GM12874 (cell line): ENCODE measurements around the gene VRTN.

Source experiments
- TF ChIP-seq, protein P1 (sequence below): IDR thresholded peaks from 2 replicates; pipeline ENCODE4 v1.5.1; 2011; ENCODE audit warnings: low read depth, mild to moderate bottlenecking, control low read depth, low read length, moderate library complexity; ENCODE audit not compliant: insufficient read depth

VRTN gene

GRCh38 chr14:74333909-74334308 lies 14.4 kb upstream of the VRTN start:
- TF ChIP-seq, protein P1, sequence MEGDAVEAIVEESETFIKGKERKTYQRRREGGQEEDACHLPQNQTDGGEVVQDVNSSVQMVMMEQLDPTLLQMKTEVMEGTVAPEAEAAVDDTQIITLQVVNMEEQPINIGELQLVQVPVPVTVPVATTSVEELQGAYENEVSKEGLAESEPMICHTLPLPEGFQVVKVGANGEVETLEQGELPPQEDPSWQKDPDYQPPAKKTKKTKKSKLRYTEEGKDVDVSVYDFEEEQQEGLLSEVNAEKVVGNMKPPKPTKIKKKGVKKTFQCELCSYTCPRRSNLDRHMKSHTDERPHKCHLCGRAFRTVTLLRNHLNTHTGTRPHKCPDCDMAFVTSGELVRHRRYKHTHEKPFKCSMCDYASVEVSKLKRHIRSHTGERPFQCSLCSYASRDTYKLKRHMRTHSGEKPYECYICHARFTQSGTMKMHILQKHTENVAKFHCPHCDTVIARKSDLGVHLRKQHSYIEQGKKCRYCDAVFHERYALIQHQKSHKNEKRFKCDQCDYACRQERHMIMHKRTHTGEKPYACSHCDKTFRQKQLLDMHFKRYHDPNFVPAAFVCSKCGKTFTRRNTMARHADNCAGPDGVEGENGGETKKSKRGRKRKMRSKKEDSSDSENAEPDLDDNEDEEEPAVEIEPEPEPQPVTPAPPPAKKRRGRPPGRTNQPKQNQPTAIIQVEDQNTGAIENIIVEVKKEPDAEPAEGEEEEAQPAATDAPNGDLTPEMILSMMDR, result no peak

DNA sequence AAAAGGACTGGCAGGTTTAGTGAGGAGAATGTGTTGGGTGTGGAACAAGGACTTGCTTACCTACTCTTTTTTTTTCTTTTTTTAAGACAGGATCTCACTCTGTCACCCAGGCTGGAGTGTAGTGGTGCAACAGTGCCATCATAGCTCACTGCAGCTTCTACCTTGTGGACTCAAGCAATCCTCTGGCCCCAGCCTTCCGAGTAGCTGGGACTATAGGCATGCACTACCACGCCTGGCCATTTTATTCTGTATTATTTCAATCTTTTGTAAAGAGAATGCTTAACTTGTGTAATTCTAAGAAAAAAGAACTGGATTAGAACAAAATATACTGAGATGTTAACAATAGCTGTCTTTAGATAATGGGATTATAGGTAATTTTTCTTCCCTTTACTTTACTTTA lies 1.9 kb upstream of the VRTN start:
- TF ChIP-seq, protein P1, result no peak

DNA sequence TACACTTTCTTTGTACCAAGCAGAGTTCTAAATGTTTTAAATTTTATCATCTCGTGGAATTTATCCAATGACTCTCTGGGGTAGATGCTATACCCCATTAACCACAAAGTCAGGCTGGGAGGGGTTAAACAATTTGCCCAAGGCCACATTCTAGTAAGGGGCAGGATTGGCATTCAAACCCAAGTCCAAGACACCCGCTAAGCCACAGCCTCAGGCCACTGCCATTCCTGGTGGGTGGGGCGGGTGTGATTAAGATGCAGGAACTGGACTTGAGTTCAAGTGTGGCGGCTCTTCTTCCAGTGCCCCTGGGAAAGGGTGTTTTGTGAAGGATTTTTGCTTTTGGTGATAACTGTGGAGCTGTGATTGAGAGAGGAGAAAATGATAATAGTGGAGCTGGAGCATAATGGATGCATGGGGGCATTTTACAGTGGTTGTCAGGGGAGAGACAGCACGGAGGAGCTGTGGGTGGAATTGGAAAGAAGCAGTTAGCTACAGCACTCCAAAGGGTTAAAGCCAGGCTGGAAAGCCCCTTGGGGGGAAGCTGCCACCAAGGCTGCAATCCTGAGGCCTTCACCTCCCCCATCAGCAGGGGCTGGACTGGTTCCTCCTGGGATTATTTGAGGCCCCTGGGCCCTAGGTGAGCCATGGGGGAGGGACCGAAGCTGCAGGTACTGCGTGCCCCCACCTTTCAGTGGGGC lies 1.0 kb upstream of the VRTN start:
- TF ChIP-seq, protein P1, result no peak

DNA sequence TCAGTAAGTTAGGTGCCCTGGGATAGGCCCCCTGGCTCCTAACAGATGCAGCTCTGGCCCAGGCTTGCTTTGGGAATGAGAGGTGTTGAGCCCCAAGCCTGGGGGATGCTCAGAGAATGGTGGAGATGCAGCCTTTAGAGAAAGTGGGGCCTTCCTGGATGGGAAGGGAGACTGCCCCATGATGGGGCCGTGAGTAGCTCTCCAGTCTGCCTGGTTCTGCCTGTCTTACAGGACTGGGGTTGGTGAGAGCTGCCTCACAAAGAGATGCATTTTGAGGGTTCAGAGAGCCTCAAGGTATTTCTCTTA lies 523 bp upstream of the VRTN start:
- TF ChIP-seq, protein P1, result no peak

DNA sequence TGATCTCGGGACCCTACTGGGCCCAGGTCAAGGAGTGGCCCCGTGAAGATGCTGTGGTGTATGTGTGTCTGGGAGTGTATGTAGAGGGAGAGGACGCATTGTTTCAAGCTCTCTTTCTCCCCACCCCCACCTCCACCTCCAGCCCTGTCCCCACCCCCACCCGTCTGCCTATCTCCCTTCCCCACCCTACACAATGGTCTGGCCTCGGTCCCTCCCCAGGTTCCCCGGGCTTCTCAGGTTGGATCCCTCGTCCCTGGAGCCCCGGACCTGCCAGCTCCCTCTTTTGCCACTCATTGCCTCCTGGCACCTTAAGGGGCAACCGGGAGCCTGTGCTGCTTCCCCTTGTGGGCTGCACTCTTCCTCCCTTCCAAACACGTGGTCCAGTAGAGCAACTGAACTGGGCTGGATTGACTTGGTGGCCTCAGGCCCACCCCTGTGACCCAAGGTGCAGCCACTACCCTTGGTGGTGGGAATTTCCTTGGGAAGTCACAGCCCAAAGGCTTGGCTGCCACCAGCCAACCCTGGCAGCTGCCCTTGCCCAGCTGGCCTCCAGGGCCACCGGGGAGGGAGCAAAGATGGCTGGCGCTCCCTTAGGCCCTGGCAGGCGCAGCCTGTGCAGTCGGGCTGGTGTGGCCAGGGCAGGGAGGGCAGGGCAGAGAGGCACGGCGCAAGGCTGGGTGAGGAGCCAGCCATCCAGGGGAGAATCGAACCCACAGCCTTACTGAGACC lies 628 bp downstream of the VRTN start:
- TF ChIP-seq, protein P1, result no peak

GRCh38 chr14:74349757-74350156 lies 1.5 kb downstream of the VRTN start:
- TF ChIP-seq, protein P1, result no peak

DNA sequence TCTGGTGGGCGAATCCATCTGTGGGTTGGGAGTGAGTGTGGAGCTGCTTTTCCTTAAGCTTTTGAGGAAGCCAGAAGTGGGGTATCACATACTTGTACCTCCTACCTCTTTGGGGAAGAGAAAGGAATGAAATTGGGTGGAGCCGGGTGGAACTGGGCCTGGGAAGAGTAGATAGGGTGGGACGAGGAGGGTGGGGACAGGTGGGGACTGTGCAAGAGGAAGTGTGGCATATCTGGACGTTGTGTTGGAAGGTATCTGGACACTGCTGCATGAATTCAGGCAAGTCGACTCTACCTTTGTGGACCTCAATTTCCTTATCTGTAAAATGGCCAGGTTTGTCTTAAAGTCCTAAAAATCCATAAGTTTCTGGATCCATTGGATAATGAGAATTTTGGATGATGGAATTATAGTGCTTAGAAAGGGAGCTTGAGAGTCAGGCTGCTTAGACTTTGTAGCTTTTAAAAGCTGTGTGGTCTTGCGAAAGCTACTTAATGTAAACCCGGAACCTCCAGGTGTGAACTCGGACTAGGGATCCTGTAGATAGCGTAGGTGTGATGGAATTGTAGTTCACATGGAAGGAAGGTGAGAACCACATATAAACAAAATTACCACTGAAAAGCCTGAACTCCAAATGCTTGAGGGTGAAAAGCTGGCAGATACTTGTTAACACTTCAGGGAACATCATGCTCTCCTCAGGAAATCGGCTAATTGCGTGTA lies 2.1 kb downstream of the VRTN start:
- TF ChIP-seq, protein P1, result no peak
